Panc1 (cell line): ENCODE results near the gene TMEM218.

ENCODE experiments used
- POLR2AphosphoS5 ChIP-seq: IDR thresholded peaks from 2 replicates; pipeline ENCODE4 v1.6.1; 2012; ENCODE audit warnings: mild to moderate bottlenecking, low read depth, low read length, moderate library complexity
- REST ChIP-seq, 2 experiments: IDR thresholded peaks; 2 replicates each; pipeline ENCODE4 v1.6.1; 2011 to 2012; ENCODE audit warnings: low read depth in 2 of 2, control low read depth in 1 of 2, low read length in 1 of 2, mild to moderate bottlenecking in 1 of 2, moderate library complexity in 1 of 2; ENCODE audit not compliant: insufficient read depth in 1 of 2
- TCF7L2 ChIP-seq: IDR thresholded peaks from 2 replicates; pipeline ENCODE4 v1.6.1; 2011; ENCODE audit warnings: mild to moderate bottlenecking, low read depth, low read length, inconsistent platforms
- TF ChIP-seq, protein P1 (sequence below): fragments of 450-650 bp; IDR thresholded peaks from 2 replicates; pipeline ENCODE4 v1.5.1; 2017; ENCODE audit warnings: mild to moderate bottlenecking

DNA sequence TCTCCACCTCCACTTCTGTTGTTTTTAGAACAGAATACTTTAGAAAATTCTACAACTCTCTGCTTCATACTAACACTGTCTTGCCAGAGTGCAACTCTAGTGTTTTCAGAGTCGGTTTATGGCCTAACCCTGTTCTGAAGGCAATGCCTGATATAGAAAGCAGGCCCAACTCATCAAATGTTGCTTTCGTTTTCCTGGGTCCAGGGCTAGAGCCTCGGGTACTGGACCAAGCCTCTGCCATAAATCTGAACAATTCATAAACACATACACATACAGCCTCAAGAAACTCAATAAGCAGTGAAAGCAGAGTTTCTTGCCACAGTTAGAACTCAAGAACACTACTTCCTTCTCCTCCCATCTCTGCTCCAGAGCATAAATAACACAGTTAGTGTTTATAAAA, 9.8 kb downstream of the TMEM218 start:
- no peak for TF ChIP-seq REST (IDR thresholded peaks at IDR 0.05; ENCODE audit: insufficient read depth in 1 of 2, low read depth in 2 of 2, low read length in 1 of 2)
- TF ChIP-seq, protein P1, sequence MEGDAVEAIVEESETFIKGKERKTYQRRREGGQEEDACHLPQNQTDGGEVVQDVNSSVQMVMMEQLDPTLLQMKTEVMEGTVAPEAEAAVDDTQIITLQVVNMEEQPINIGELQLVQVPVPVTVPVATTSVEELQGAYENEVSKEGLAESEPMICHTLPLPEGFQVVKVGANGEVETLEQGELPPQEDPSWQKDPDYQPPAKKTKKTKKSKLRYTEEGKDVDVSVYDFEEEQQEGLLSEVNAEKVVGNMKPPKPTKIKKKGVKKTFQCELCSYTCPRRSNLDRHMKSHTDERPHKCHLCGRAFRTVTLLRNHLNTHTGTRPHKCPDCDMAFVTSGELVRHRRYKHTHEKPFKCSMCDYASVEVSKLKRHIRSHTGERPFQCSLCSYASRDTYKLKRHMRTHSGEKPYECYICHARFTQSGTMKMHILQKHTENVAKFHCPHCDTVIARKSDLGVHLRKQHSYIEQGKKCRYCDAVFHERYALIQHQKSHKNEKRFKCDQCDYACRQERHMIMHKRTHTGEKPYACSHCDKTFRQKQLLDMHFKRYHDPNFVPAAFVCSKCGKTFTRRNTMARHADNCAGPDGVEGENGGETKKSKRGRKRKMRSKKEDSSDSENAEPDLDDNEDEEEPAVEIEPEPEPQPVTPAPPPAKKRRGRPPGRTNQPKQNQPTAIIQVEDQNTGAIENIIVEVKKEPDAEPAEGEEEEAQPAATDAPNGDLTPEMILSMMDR: no peak
- no peak for TF ChIP-seq POLR2AphosphoS5
- no peak for TF ChIP-seq TCF7L2
